GM12878 (cell line): Measurements from ENCODE around the gene TBL3. TPM values are rescaled to one million over a fixed set of nuclear protein-coding genes. Genes with fewer than 3 reads are reported as not detected.

Experiments used
- ATF3 ChIP-seq: IDR thresholded peaks from 2 replicates; pipeline ENCODE4 v1.6.1; 2011; ENCODE audit warnings: low read depth, mild to moderate bottlenecking, low read length, moderate library complexity, borderline replicate concordance; ENCODE audit errors: extremely low read depth
- E2F8 ChIP-seq: fragments of 450-650 bp; IDR thresholded peaks from 2 replicates; pipeline ENCODE4 v1.6.1; 2018; ENCODE audit warnings: mild to moderate bottlenecking, low read depth, moderate library complexity; ENCODE audit not compliant: partially characterized antibody
- ELK1 ChIP-seq: IDR thresholded peaks from 2 replicates; pipeline ENCODE4 v1.6.1; 2012; ENCODE audit warnings: low read depth, low read length, improper control_type of control experiment
- HCFC1 ChIP-seq: fragments of 150-350 bp; IDR thresholded peaks from 2 replicates; pipeline ENCODE4 v1.6.1; 2014; ENCODE audit warnings: low read length
- IRF3 ChIP-seq: fragments of 450-650 bp; IDR thresholded peaks from 2 replicates; pipeline ENCODE4 v1.6.1; 2014; ENCODE audit warnings: mild to moderate bottlenecking
- MLLT1 ChIP-seq: fragments of 450-650 bp; IDR thresholded peaks from 2 replicates; pipeline ENCODE4 v1.6.1; 2016; ENCODE audit warnings: mild to moderate bottlenecking
- NR2F1 ChIP-seq: fragments of 450-650 bp; conservative IDR thresholded peaks from 2 replicates; pipeline ENCODE4 v1.6.1; 2017; ENCODE audit warnings: mild to moderate bottlenecking
- POLR2A ChIP-seq: IDR thresholded peaks from 2 replicates; pipeline ENCODE4 v1.6.1; 2011; ENCODE audit warnings: low read depth, mild to moderate bottlenecking, low read length
- RB1 ChIP-seq: fragments of 450-650 bp; formaldehyde crosslinking; IDR thresholded peaks from 2 replicates; pipeline ENCODE4 v1.6.1; 2017; ENCODE audit warnings: mild to moderate bottlenecking, borderline replicate concordance
- YY1 ChIP-seq: IDR thresholded peaks from 2 replicates; pipeline ENCODE4 v1.6.1; 2011; ENCODE audit warnings: low read depth, mild to moderate bottlenecking, low read length
- ZBTB40 ChIP-seq: fragments of 450-650 bp; IDR thresholded peaks from 2 replicates; pipeline ENCODE4 v1.6.1; 2016; ENCODE audit warnings: mild to moderate bottlenecking, moderate library complexity, borderline replicate concordance
- ZNF592 ChIP-seq: fragments of 450-650 bp; IDR thresholded peaks from 2 replicates; pipeline ENCODE4 v1.6.1; 2017; ENCODE audit warnings: mild to moderate bottlenecking, moderate library complexity
- ZNF622 ChIP-seq: fragments of 450-650 bp; IDR thresholded peaks from 2 replicates; pipeline ENCODE4 v1.6.1; 2017; ENCODE audit warnings: mild to moderate bottlenecking, inconsistent platforms
- polyA plus RNA-seq, 11 experiments: library from polyadenylated mRNA; depleted of rRNA in 4 of 11; unstranded in 6 of 11; stranded (reverse) in 5 of 11; fragments of >200 nt; fragmentation: Nextera tagmentation in 4 of 11; fragmentation: Illumina TruSeq in 1 of 11; extraction: Ambion mirVana in 4 of 11; extraction: Trizol in 1 of 11; gene quantifications; 1 replicate in 1 of 11; 2 replicates in 10 of 11; pipeline versions ENCODE4 v1.2.1 to v1.2.3, GENCODE V29; 2011 to 2016; ENCODE audit warnings: inconsistent platforms in 2 of 11, missing spikeins in 2 of 11, low read depth in 1 of 11
- total RNA-seq, 4 experiments: library from RNA; depleted of rRNA in 3 of 4; stranded (reverse); fragments of >200 nt in 3 of 4; fragmentation: Illumina TruSeq in 1 of 4; extraction: Trizol in 1 of 4; gene quantifications; 2 replicates each; pipeline versions ENCODE4 v1.2.1 to v1.2.3, GENCODE V29; 2013 to 2021

The TBL3 gene
- total and polyA plus RNA-seq, 10 of the 15 experiments (the other 5 are each of a cell fraction or from before 2014, with no cell fraction given), result 1.2 to 101 (median 34.2) TPM

- TF ChIP-seq ATF3 (peak; percentile 99), ZNF592 (peak; percentile 83; the same call in 1 of the 2 replicates), ZBTB40 (peak; percentile 93), MLLT1 (no peak), HCFC1 (peak; percentile 99), YY1 (peak; percentile 100), E2F8 (peak; percentile 85), IRF3 (no peak), ELK1 (peak; percentile 89), NR2F1 (peak; percentile 64; the same call in 1 of the 2 replicates), ZNF622 (no peak), RB1 (peak; percentile 81; the same call in 1 of the 2 replicates), POLR2A (peak; percentile 97)
Measured at GRCh38 chr16:1971796-1972489, at the start of gene TBL3 (continued).
